ENCODE results near the gene TPD52L2. TPM values are rescaled to one million over a fixed set of nuclear protein-coding genes. Genes with fewer than 3 reads are reported as not detected.
A peak's percentile ranks its signal among the peaks of the same experiment; 100 is the strongest.

Gene TPD52L2
- total RNA-seq, 1 donor from 2014 or later = 141 TPM

- H3K4me1 Mint-ChIP-seq (ENCODE audit: low read depth) = peaks cover 4% of the 10 kb centered on the region
- peaks cover 2% of the 10 kb centered on the region for H3K36me3 Mint-ChIP-seq (ENCODE audit: low read depth)
- TF ChIP-seq CTCF (IDR thresholded peaks at IDR 0.05) = no peak
- no peaks in the 10 kb centered on the region for H3K9me3 Mint-ChIP-seq (ENCODE audit: low read depth)
- H3K27me3 Mint-ChIP-seq (ENCODE audit: low read depth) = peaks cover 2% of the 10 kb centered on the region
- H3K4me3 Mint-ChIP-seq (ENCODE audit: unreplicated experiment) = no peak overlapping the region
- DNase-seq (ENCODE audit: low spot score) = no peak
- H3K27ac Mint-ChIP-seq (ENCODE audit: unreplicated experiment) = no peak overlapping the region
Observed at GRCh38 chr20:63842258-63842657, 22.8 kb upstream of the TPD52L2 start.

GRCh38 chr20:63843222-63843621, 21.8 kb upstream of the TPD52L2 start:
- no peak for TF ChIP-seq CTCF (IDR thresholded peaks at IDR 0.05)
- H3K27me3 Mint-ChIP-seq (ENCODE audit: low read depth) = peaks cover 2% of the 10 kb centered on the region
- DNase-seq (ENCODE audit: low spot score) = no peak
- no peaks in the 10 kb centered on the region for H3K9me3 Mint-ChIP-seq (ENCODE audit: low read depth)
- H3K4me1 Mint-ChIP-seq (ENCODE audit: low read depth) = peaks cover 4% of the 10 kb centered on the region
- H3K36me3 Mint-ChIP-seq (ENCODE audit: low read depth) = peaks cover 2% of the 10 kb centered on the region
- H3K27ac Mint-ChIP-seq (ENCODE audit: unreplicated experiment) = no peak overlapping the region
- no peak overlapping the region for H3K4me3 Mint-ChIP-seq (ENCODE audit: unreplicated experiment)

GRCh38 chr20:63843778-63844177, 21.3 kb upstream of the TPD52L2 start:
- no peak overlapping the region for H3K4me3 Mint-ChIP-seq (ENCODE audit: unreplicated experiment)
- peaks cover 2% of the 10 kb centered on the region for H3K27me3 Mint-ChIP-seq (ENCODE audit: low read depth)
- peaks cover 4% of the 10 kb centered on the region for H3K4me1 Mint-ChIP-seq (ENCODE audit: low read depth)
- no peak overlapping the region for H3K27ac Mint-ChIP-seq (ENCODE audit: unreplicated experiment)
- peaks cover 2% of the 10 kb centered on the region for H3K36me3 Mint-ChIP-seq (ENCODE audit: low read depth)
- no peaks in the 10 kb centered on the region for H3K9me3 Mint-ChIP-seq (ENCODE audit: low read depth)
- DNase-seq (ENCODE audit: low spot score) = no peak
- TF ChIP-seq CTCF (IDR thresholded peaks at IDR 0.05) = no peak

- H3K4me3 Mint-ChIP-seq (ENCODE audit: unreplicated experiment) = no peak overlapping the region
- DNase-seq (ENCODE audit: low spot score) = no peak
- peaks cover 4% of the 10 kb centered on the region for H3K4me1 Mint-ChIP-seq (ENCODE audit: low read depth)
- TF ChIP-seq CTCF (IDR thresholded peaks at IDR 0.05) = no peak
- H3K27me3 Mint-ChIP-seq (ENCODE audit: low read depth) = peaks cover 2% of the 10 kb centered on the region
- H3K9me3 Mint-ChIP-seq (ENCODE audit: low read depth) = no peaks in the 10 kb centered on the region
- H3K36me3 Mint-ChIP-seq (ENCODE audit: low read depth) = peaks cover 2% of the 10 kb centered on the region
- H3K27ac Mint-ChIP-seq (ENCODE audit: unreplicated experiment) = no peak overlapping the region
Observed at GRCh38 chr20:63844511-63844991, 20.5 kb upstream of the TPD52L2 start.

- peaks cover 2% of the 10 kb centered on the region for H3K36me3 Mint-ChIP-seq (ENCODE audit: low read depth)
- no peak for DNase-seq (ENCODE audit: low spot score)
- H3K4me3 Mint-ChIP-seq (ENCODE audit: unreplicated experiment) = peak overlapping the region; percentile 48
- peak; percentile 36 for TF ChIP-seq CTCF (IDR thresholded peaks at IDR 0.05)
- H3K27me3 Mint-ChIP-seq (ENCODE audit: low read depth) = peaks cover 2% of the 10 kb centered on the region
- peaks cover 4% of the 10 kb centered on the region for H3K4me1 Mint-ChIP-seq (ENCODE audit: low read depth)
- no peaks in the 10 kb centered on the region for H3K9me3 Mint-ChIP-seq (ENCODE audit: low read depth)
- H3K27ac Mint-ChIP-seq (ENCODE audit: unreplicated experiment) = peak overlapping the region; percentile 9
Observed at GRCh38 chr20:63846128-63846771, 18.8 kb upstream of the TPD52L2 start.
